Memory B cell (primary cell): Measurements from ENCODE around the gene APOL2.

Experiments used
- ATAC-seq: fragments of 150-1000 bp; cut with Tn5 transposase; 2 replicates; pipeline ENCODE4 v1.10.0; 2021; ENCODE audit warnings: low read depth, mild to moderate bottlenecking, moderate library complexity
- DNase-seq, 2 donors: peaks; one replicate each; pipeline ENCODE4 v3.0.0; 2022; ENCODE audit warnings: low spot score in 2 of 2
- H3K27ac Mint-ChIP-seq: one replicate; pipeline ENCODE4 v1.8.0; 2022; ENCODE audit warnings: mild to moderate bottlenecking, moderate library complexity, mixed read lengths
- H3K27me3 Mint-ChIP-seq: one replicate; pipeline ENCODE4 v1.8.0; 2022; ENCODE audit warnings: mixed read lengths
- H3K36me3 Mint-ChIP-seq: one replicate; pipeline ENCODE4 v1.8.0; 2022; ENCODE audit warnings: mild to moderate bottlenecking, mixed read lengths
- H3K4me1 Mint-ChIP-seq: one replicate; pipeline ENCODE4 v1.8.0; 2022; ENCODE audit warnings: mixed read lengths
- H3K4me3 Mint-ChIP-seq: one replicate; pipeline ENCODE4 v1.8.0; 2022; ENCODE audit warnings: mild to moderate bottlenecking, moderate library complexity, mixed read lengths
- H3K9me3 Mint-ChIP-seq: one replicate; pipeline ENCODE4 v1.8.0; 2022; ENCODE audit warnings: mixed read lengths

The APOL2 gene

DNA sequence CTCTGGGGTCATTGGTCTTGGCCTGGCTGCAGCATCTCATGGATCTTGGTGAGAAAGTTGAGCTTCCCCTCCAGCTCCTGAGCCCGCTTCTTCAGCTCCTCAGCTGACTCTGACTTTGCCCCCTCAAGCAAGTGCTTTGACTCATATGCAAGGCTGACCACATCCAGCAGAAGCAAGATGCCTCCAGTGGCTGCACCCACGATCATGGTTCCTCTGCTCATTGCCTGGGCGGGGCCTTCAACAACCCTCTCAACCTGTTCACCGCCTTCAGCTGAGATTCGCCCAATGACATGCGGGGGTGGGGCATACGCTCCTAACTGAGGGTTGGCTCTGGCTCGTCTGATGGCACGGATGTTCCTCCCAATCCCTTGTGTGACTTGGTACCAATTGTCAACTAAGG lies 11.9 kb downstream of the APOL2 start:
- no peaks in the 10 kb centered on the region for H3K27me3 Mint-ChIP-seq
- peaks cover 23% of the 10 kb centered on the region for H3K36me3 Mint-ChIP-seq
- H3K9me3 Mint-ChIP-seq, result no peaks in the 10 kb centered on the region
- no peak overlapping the region for H3K27ac Mint-ChIP-seq
- DNase-seq (no peak), ATAC-seq (no peak)
- H3K4me1 Mint-ChIP-seq, result peaks cover 4% of the 10 kb centered on the region
- H3K4me3 Mint-ChIP-seq, result no peak overlapping the region

DNA sequence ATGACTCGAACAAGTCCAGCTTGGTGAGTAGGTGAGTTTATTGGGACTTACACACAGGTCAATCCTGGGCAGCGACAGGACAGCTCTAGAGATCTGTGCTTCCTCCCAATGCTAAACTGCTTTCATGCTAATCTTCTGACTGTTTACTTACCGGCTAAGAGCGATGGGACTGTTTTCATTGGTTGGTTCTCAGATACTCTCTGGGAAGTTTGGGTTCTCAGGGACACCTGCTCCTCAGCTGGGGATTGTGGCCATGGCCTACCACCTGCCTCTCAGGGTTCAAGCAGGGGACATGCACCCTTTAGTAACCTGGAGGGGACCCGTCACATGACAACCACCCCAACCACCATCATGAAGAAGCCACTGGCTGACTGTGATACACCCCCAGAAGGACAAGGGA lies 13.1 kb downstream of the APOL2 start:
- DNase-seq (no peak), ATAC-seq (no peak)
- peaks cover 3% of the 10 kb centered on the region for H3K27me3 Mint-ChIP-seq
- no peak overlapping the region for H3K4me3 Mint-ChIP-seq
- H3K9me3 Mint-ChIP-seq, result no peaks in the 10 kb centered on the region
- peaks cover 14% of the 10 kb centered on the region for H3K36me3 Mint-ChIP-seq
- peaks cover 9% of the 10 kb centered on the region for H3K4me1 Mint-ChIP-seq
- no peak overlapping the region for H3K27ac Mint-ChIP-seq

DNA sequence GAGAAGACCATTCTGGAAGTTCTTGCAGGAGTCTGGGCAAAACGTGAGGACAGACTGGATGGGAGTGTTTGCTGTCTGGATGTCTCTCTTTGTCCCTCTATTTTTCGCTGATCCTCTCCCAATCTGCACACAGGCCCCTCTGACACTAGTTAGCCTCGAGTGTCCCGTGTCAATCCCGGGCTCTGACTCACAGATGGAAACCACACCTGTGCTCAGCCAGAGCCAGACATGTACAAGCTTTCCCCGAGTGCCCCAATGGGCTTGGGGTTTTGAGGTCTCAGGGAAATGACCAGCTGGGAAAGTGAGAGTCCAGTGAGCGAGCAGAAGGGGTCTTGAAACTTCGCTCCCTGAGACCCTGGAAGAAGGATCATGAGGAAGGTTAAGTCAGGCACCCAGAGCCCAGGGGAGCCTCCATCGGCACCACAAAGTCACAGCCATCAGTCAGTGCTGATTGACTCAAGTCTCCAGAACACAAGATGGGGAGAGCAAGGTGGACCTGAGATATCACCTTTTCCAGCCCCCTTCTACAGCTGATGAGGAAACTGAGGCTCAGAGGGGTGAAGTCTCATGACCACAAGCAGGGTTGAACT lies 13.9 kb downstream of the APOL2 start:
- H3K4me3 Mint-ChIP-seq, result no peak overlapping the region
- no peaks in the 10 kb centered on the region for H3K9me3 Mint-ChIP-seq
- peaks cover 12% of the 10 kb centered on the region for H3K36me3 Mint-ChIP-seq
- DNase-seq, result no peak
- peaks cover 5% of the 10 kb centered on the region for H3K27me3 Mint-ChIP-seq
- no peak overlapping the region for H3K27ac Mint-ChIP-seq
- H3K4me1 Mint-ChIP-seq, result peaks cover 9% of the 10 kb centered on the region
- ATAC-seq, result no peak

DNA sequence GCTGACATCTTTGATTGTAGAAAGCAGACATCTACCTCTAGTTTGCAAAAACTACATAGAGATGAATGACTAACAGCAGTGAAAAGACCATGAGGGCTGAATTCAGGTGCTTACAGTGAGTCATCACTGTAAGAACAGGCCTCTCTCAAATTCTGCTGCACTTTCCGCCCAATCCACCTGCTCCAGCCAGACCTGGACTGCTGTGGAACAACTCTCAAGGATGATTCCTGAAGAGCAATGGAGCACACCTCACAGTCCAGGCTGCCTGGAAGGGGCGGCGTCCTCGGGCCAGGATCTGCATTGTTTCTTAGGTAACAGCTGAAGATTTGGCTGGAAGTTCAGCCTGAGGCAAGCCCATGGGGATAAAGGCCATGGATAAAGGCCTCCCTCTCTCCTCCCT lies 15.1 kb downstream of the APOL2 start:
- Mint-ChIP-seq H3K27ac (no peak overlapping the region), H3K4me1 (peaks cover 9% of the 10 kb centered on the region), H3K9me3 (no peaks in the 10 kb centered on the region), H3K27me3 (peaks cover 9% of the 10 kb centered on the region), H3K36me3 (peaks cover 11% of the 10 kb centered on the region), H3K4me3 (no peak overlapping the region)
- no peak for ATAC-seq
- no peak for DNase-seq

DNA sequence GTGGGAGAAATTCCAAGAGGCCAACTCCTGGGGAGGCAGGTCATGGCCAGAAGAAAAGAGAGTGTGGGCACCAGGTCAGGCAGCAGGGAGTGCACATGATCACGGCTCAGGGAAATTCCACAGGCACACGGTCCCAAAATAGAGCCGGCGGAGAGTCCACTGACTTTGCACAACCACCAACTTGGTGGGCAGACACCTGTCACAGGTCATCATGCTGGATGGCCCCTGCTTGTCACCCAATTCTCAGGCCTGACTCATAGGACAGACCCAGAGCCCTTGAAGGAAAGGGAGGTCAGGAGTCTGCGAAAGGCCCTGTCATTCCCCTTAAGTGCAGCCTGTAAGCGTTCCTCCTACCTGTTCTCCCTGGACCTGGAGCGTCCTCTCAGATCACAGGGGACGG lies 15.8 kb downstream of the APOL2 start:
- ATAC-seq (no peak), DNase-seq (no peak)
- no peak overlapping the region for H3K27ac Mint-ChIP-seq
- peaks cover 13% of the 10 kb centered on the region for H3K27me3 Mint-ChIP-seq
- no peak overlapping the region for H3K4me3 Mint-ChIP-seq
- peaks cover 9% of the 10 kb centered on the region for H3K4me1 Mint-ChIP-seq
- H3K36me3 Mint-ChIP-seq, result peaks cover 11% of the 10 kb centered on the region
- H3K9me3 Mint-ChIP-seq, result no peaks in the 10 kb centered on the region

DNA sequence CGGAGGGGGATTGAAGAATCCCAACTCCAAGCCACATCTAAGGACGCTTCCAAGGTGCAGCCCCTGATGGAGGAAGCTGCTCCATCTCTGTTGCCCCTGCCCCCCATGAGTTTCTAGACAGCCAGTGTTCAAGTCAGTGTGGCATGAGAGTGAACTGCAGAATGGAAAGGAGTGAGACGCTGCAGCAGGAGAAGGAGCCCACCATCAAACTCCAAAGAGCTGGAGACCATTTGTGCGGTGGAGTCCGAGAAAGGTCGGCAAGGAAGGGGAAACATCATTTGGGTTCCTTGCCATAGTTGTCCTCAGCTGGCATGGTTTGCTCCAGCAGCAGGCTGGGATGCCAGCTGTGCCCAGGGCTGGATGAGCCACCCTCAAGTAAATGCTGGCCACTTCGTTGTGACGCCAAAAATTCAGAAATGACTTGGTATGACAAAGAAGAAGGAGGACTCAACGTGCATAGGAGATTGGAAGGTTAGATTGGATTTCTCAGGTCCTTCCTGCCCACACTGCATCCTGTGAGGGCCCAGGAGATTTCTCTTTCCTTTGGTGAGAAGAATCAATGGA lies 16.4 kb downstream of the APOL2 start:
- no peak overlapping the region for H3K4me3 Mint-ChIP-seq
- no peaks in the 10 kb centered on the region for H3K9me3 Mint-ChIP-seq
- no peak overlapping the region for H3K27ac Mint-ChIP-seq
- H3K27me3 Mint-ChIP-seq, result peaks cover 17% of the 10 kb centered on the region
- DNase-seq, result no peak
- ATAC-seq, result no peak
- peaks cover 9% of the 10 kb centered on the region for H3K4me1 Mint-ChIP-seq
- peaks cover 8% of the 10 kb centered on the region for H3K36me3 Mint-ChIP-seq

DNA sequence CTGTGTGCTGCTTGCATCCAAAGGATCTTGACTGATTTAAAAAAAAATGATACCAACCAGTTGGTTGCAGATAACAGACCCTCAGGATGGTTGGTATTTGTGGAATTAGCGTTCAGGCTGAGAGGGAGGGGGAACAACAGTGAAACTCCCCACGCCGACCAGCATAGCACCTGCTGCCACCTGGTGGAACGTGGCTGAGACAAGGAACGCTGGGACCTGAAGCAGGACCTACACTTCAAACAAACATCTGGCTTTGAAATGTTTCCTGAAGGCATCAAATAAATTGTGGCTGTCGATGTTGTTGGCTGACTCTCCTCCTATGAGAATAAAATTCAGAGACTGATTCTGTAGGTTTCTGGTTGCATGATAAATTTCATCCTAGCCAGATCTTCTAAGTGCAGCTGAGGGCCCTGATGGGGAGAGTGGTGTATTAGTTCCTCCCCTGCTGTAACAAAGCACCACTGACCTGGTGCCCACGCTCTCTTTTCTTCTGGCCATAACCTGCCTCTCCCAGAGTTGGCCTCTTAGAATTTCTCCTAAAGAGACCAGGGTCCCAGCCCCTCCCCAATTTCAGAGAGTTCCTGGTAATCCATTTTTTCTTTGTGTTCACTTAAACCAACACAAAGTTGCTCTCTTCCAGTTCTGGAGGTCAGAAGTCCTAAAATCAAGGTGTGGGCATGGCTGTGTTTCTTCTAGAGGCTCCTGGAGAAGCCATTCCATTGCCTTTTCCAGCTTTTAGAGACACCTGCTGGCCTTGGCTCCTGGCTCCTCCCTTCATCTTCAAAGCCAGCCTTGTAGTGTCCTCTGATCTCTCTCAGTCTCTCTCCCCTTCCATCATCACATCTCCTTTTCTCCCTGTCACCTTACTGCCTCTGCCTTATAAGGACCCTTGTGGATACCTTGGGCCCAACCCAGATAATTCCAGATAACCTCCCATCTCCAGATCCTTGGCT lies 17.3 kb downstream of the APOL2 start:
- ATAC-seq, result peak; percentile 90
- Mint-ChIP-seq H3K27ac (no peak overlapping the region), H3K27me3 (peaks cover 18% of the 10 kb centered on the region), H3K4me1 (peaks cover 9% of the 10 kb centered on the region), H3K36me3 (peaks cover 5% of the 10 kb centered on the region), H3K4me3 (peak overlapping the region; percentile 43), H3K9me3 (no peaks in the 10 kb centered on the region)
- peak; percentile 26 to 45 for DNase-seq

DNA sequence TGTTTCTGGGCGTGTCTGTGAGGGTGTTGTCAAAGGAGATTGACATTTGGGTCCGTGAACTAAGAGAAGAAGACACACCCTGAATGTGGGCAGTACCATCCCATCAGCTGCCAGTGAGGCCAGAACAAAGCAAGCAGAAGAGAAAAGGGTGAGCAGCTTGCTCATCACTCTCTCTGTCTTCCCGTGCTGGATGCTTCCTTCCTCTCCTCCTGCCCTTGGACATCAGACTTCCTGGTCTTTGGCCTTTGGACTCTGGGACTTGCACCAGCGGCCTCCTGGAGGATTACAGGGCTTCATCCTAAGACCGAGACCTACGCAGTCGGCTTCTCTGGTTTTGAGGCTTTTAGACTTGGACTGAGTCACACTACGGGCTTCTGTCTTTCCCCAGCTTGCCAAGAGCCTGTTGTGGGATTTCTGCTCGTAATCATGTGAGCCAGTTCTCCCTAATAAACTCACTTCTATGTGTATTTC lies 18.8 kb downstream of the APOL2 start:
- Mint-ChIP-seq H3K27me3 (peaks cover 20% of the 10 kb centered on the region), H3K9me3 (no peaks in the 10 kb centered on the region), H3K4me1 (peaks cover 7% of the 10 kb centered on the region), H3K4me3 (no peak overlapping the region), H3K36me3 (no peaks in the 10 kb centered on the region), H3K27ac (no peak overlapping the region)
- ATAC-seq (no peak), DNase-seq (no peak)

DNA sequence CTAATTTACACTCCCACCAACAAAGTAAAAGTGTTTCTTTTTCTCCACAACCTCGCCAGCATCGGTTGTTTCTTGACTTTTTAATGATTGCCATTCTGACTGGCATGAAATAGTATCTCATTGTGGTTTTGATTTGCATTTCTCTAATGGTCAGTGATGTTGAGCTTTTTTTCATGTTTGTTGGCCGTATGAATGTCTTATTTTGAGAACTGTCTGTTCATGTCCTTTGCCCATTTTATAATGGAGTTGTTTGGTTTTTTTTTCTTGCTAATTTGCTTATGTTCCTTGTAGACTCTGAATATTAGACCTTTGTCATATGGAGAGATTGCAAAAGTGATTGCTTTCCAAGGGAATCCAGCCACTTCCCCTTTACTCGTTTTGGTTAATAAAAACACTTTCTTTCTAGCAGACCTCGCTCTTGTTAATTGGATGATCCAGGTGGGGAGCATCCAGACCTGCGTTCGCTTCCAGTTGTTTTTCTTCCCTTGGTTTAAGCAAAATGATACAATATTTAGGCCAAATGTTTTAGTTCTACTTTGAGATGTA lies 20.6 kb downstream of the APOL2 start:
- Mint-ChIP-seq H3K4me1 (peaks cover 7% of the 10 kb centered on the region), H3K9me3 (no peaks in the 10 kb centered on the region), H3K27ac (no peak overlapping the region), H3K27me3 (peaks cover 22% of the 10 kb centered on the region), H3K36me3 (no peaks in the 10 kb centered on the region), H3K4me3 (no peak overlapping the region)
- ATAC-seq (no peak), DNase-seq (no peak)

DNA sequence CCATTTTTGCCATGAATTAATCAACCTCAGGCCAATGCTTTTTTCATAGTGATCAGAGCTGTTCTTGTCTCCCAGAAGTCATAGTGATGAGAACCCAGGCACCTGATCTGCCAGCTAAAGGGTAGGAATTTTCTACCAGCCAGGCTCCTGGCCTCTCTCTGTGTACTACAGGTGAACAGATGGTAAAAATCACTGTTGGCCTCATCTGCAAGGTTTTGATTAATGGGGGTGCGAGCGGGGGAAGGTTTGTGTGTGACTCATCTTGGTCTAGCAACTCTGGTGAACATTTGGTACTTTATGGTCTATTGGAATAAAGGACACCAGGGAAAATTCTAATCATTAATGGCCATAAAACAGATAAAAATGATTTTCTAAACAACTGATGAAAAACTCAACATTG lies 23.3 kb downstream of the APOL2 start:
- Mint-ChIP-seq H3K9me3 (no peaks in the 10 kb centered on the region), H3K4me1 (peaks cover 10% of the 10 kb centered on the region), H3K4me3 (no peak overlapping the region), H3K27me3 (peaks cover 28% of the 10 kb centered on the region), H3K36me3 (no peaks in the 10 kb centered on the region), H3K27ac (no peak overlapping the region)
- ATAC-seq (no peak), DNase-seq (no peak)

DNA sequence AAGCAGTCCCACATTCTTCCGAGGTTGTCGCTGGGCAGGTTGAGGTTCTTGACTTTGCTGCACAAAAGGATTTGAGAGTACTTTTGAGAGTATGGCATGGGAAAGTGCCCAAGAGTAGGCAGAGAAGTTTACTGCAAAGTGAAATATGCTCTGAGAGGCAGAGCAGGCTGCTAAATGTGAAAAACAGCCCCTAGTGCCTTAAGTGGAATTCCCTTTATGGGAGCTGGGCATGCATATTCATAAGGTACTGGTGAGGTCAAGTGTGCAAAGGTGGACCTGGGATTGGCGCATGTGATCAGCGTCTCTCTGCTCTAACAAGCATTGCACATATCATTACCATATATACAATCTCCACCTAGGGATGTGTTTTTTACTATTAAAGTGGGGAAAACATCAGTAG lies 25.7 kb downstream of the APOL2 start:
- H3K4me3 Mint-ChIP-seq, result no peak overlapping the region
- H3K36me3 Mint-ChIP-seq, result no peaks in the 10 kb centered on the region
- peaks cover 21% of the 10 kb centered on the region for H3K27me3 Mint-ChIP-seq
- no peak for DNase-seq
- no peak overlapping the region for H3K27ac Mint-ChIP-seq
- H3K9me3 Mint-ChIP-seq, result peaks cover 4% of the 10 kb centered on the region
- ATAC-seq, result no peak
- peaks cover 10% of the 10 kb centered on the region for H3K4me1 Mint-ChIP-seq

DNA sequence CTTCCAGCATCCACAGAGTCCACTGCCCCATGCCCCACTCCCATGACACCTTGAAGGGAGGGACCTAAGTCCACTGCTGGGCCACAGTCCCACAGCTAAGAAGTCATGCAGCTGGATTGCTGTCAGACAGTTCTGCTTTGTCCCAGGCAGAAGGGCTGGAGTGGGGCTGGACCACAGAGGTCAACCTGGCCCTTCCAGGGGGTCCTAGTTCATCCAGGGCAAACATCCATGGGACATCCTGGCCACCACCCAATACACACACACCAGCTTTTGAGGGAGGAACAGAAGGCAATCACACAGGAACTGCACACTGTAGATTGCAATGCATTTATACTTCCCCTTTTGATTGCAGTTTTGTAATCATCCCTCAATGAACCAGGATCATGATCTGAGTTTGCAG lies 26.4 kb downstream of the APOL2 start:
- no peaks in the 10 kb centered on the region for H3K36me3 Mint-ChIP-seq
- ATAC-seq (no peak), DNase-seq (no peak)
- peaks cover 4% of the 10 kb centered on the region for H3K9me3 Mint-ChIP-seq
- H3K4me3 Mint-ChIP-seq, result no peak overlapping the region
- peaks cover 18% of the 10 kb centered on the region for H3K27me3 Mint-ChIP-seq
- peaks cover 10% of the 10 kb centered on the region for H3K4me1 Mint-ChIP-seq
- no peak overlapping the region for H3K27ac Mint-ChIP-seq

DNA sequence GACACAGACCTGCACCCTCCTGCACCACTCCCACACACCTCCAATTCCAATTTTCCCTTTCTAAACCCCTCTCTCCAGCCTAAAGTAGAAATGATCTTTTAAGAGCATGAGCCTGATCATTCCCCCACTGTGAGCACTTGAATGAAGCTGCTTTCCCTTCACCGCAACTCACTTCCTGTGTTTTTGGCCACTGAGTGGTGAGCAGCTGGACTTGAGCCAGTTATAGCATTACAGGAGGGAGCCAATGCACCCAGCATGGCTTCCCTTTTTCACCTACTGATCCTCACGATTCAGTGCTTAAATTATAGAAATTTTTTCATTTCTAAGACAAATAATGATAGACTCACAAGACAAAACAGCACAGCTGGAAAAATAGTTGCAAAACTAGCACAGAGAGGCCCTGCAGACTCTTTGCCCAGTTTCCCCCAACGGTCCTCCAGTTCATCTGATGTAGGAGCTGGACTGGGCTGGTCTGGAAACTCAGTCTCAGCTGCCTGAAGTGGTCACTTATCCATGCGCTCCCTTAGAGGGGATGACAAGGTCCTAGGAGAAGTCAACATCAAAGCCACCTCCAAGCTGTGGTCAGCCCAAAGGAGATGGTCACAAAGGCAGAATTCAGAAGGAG lies 28.0 kb downstream of the APOL2 start:
- peaks cover 10% of the 10 kb centered on the region for H3K4me1 Mint-ChIP-seq
- peaks cover 4% of the 10 kb centered on the region for H3K9me3 Mint-ChIP-seq
- H3K27ac Mint-ChIP-seq, result no peak overlapping the region
- H3K27me3 Mint-ChIP-seq, result peaks cover 18% of the 10 kb centered on the region
- DNase-seq (no peak), ATAC-seq (no peak)
- H3K36me3 Mint-ChIP-seq, result no peaks in the 10 kb centered on the region
- H3K4me3 Mint-ChIP-seq, result no peak overlapping the region

DNA sequence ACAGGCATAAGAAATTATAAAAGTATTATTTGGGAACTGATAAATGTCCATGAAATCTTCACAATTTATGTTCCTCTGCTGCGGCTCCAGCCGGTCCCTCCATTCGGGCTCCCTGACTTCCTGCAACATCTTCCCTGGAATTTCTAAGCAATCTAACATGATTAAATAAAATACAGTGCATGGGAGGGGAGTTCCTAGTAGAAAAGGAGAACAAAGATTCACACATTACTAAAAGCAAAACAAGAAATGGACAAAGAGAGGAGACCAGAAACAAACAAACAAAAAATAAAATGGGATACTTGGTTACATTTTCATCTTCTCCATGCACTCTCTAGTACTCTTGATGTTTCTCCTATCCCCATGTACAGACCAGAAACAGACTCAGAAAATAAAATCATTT lies 29.1 kb downstream of the APOL2 start:
- Mint-ChIP-seq H3K4me1 (peaks cover 17% of the 10 kb centered on the region), H3K9me3 (peaks cover 4% of the 10 kb centered on the region), H3K4me3 (no peak overlapping the region), H3K27me3 (peaks cover 14% of the 10 kb centered on the region), H3K27ac (no peak overlapping the region), H3K36me3 (no peaks in the 10 kb centered on the region)
- ATAC-seq, result no peak
- DNase-seq, result no peak
